Stomach (tissue), 4 donors: Measurements from ENCODE around the gene MAP3K20.

ENCODE experiments used
- CTCF ChIP-seq, 7 experiments: fragments of 450-650 bp in 4 of 7; fragments of 200-600 bp in 3 of 7; sonication (generic) in 3 of 7; IDR thresholded peaks; one replicate each; pipeline ENCODE4 v1.5.1; 2016 to 2019; ENCODE audit warnings: antibody characterized with exemption in 7 of 7, control low read depth in 2 of 7, mild to moderate bottlenecking in 1 of 7
- POLR2A ChIP-seq, 4 donors: fragments of 450-650 bp; IDR thresholded peaks; one replicate each; pipeline ENCODE4 v1.6.1; 2016; ENCODE audit warnings: antibody characterized with exemption in 4 of 4, control low read depth in 2 of 4, mild to moderate bottlenecking in 1 of 4, moderate library complexity in 1 of 4

- TF ChIP-seq POLR2A (IDR thresholded peaks at IDR 0.05) (no peak), CTCF (IDR thresholded peaks at IDR 0.05) (no peak)
These were observed 56.9 kb downstream of the MAP3K20 start for GRCh38 chr2:173132531-173132930.
